ENCODE results near the gene ABCB9. TPM values are rescaled to one million over a fixed set of nuclear protein-coding genes. Genes with fewer than 3 reads are reported as not detected.
A peak's percentile ranks its signal among the peaks of the same experiment; 100 is the strongest.

The ABCB9 gene
- total RNA-seq, 4 donors from 2014 or later: 2.3 to 8.4 (median 3.5) TPM

GRCh38 chr12:122882908-122883558, 83.2 kb downstream of the ABCB9 start:
- TF ChIP-seq CTCF (IDR thresholded peaks at IDR 0.05) (no peak), POLR2AphosphoS5 (IDR thresholded peaks at IDR 0.05) (no peak), POLR2A (IDR thresholded peaks at IDR 0.05) (no peak), EP300 (IDR thresholded peaks at IDR 0.05) (no peak)
- ATAC-seq: no peak
- H3K9me3 ChIP-seq: no peaks in the 10 kb centered on the region
- H3K4me1 ChIP-seq: peaks cover 8 to 88% (median 29%) of the 10 kb centered on the region in 3 donors
- peak overlapping the region in 1 of 4 donors; percentile 12 for H3K27ac ChIP-seq
- H3K4me3 ChIP-seq: no peak overlapping the region
- 67 to 71% methylated on average over 10 to 11 of the region's 11 CpGs for WGBS, 2 donors (ENCODE audit: low coverage in 1 of 2)
- H3K36me3 ChIP-seq: no peaks in the 10 kb centered on the region
- H3K27me3 ChIP-seq: no peaks in the 10 kb centered on the region

- Histone ChIP-seq H3K4me3 (no peak overlapping the region), H3K4me1 (peaks cover 0 to 90% (median 25%) of the 10 kb centered on the region in 3 donors), H3K27ac (peak overlapping the region in 3 of 4 donors; percentile 16 to 55 (median 45)), H3K27me3 (no peaks in the 10 kb centered on the region), H3K9me3 (no peaks in the 10 kb centered on the region), H3K36me3 (no peaks in the 10 kb centered on the region)
- TF ChIP-seq POLR2AphosphoS5 (IDR thresholded peaks at IDR 0.05): no peak
- peak in 2 of 4 experiments; percentile 48 to 54 for TF ChIP-seq CTCF (IDR thresholded peaks at IDR 0.05)
- 42% methylated on average over 3 to 6 of the region's 8 CpGs for WGBS, 2 donors (ENCODE audit: low coverage in 1 of 2)
- ATAC-seq: peak; percentile 59
Observed at GRCh38 chr12:122880668-122881067, 85.6 kb downstream of the ABCB9 start.

GRCh38 chr12:122880155-122880667, 86.1 kb downstream of the ABCB9 start:
- H3K36me3 ChIP-seq: no peaks in the 10 kb centered on the region
- H3K4me1 ChIP-seq: peaks cover 0 to 94% (median 25%) of the 10 kb centered on the region in 3 donors
- H3K9me3 ChIP-seq: no peaks in the 10 kb centered on the region
- 39 to 75% methylated on average over 6 to 10 of the region's 10 CpGs for WGBS, 2 donors (ENCODE audit: low coverage in 1 of 2)
- H3K4me3 ChIP-seq: no peak overlapping the region
- no peaks in the 10 kb centered on the region for H3K27me3 ChIP-seq
- ATAC-seq: peak; percentile 16
- peak overlapping the region in 3 of 4 donors; percentile 41 to 55 (median 45) for H3K27ac ChIP-seq
- no peak for TF ChIP-seq POLR2A (IDR thresholded peaks at IDR 0.05)
- TF ChIP-seq POLR2AphosphoS5 (IDR thresholded peaks at IDR 0.05): no peak
- TF ChIP-seq EP300 (IDR thresholded peaks at IDR 0.05): no peak
- TF ChIP-seq CTCF (IDR thresholded peaks at IDR 0.05): no peak

Small RNA genes within 50 kb of the gene (small RNA-seq; reads per million reads assigned to genes)
- 0 reads per million in 4 donors for gene ARL6IP4
- gene MIR4304: 0 reads per million in 4 donors

Other genes with a start within 250 kb of the ABCB9 start
- not detected for gene HCAR3, start 249.7 kb downstream of the ABCB9 start, total RNA-seq
- gene HCAR1, start 235.6 kb downstream of the ABCB9 start, total RNA-seq: under 1 TPM in 3 of 4 donors, not detected in 1; 0.08 to 0.27 (median 0.16) TPM
- 10 to 100 TPM; 22.9 to 31.5 (median 23.9) TPM for gene DENR, start 213.6 kb downstream of the ABCB9 start, total RNA-seq
- 1 to 10 TPM in 1 of 4 donors, under 1 TPM in 3; 0.23 to 1.2 (median 0.61) TPM for gene CCDC62, start 191.9 kb downstream of the ABCB9 start, total RNA-seq
- gene HIP1R, start 131.0 kb downstream of the ABCB9 start, total RNA-seq: 10 to 100 TPM; 10.2 to 32.5 (median 23.9) TPM
- gene VPS37B, start 70.3 kb downstream of the ABCB9 start, total RNA-seq: 10 to 100 TPM; 23.4 to 47.4 (median 29.3) TPM
- gene OGFOD2, start 8.8 kb upstream of the ABCB9 start, total RNA-seq: 10 to 100 TPM in 1 of 4 donors, 1 to 10 TPM in 3; 7.3 to 10.7 (median 8.3) TPM
- gene ARL6IP4, start 14.2 kb upstream of the ABCB9 start, total RNA-seq: 100 to 1,000 TPM; 251 to 343 (median 302) TPM
- 10 to 100 TPM in 3 of 4 donors, 1 to 10 TPM in 1; 9.9 to 20.4 (median 16.4) TPM for gene PITPNM2, start 184.6 kb upstream of the ABCB9 start, total RNA-seq

Data from gastroesophageal sphincter (tissue), 4 donors.